ENCODE data around the gene MYO3A. TPM values are rescaled to one million over a fixed set of nuclear protein-coding genes. Genes with fewer than 3 reads are reported as not detected.

Gene MYO3A
- total and polyA plus RNA-seq, 2 donors (not counting 1 experiment from before 2014, with no cell fraction given) = 0.27 to 1.4 TPM

DNA sequence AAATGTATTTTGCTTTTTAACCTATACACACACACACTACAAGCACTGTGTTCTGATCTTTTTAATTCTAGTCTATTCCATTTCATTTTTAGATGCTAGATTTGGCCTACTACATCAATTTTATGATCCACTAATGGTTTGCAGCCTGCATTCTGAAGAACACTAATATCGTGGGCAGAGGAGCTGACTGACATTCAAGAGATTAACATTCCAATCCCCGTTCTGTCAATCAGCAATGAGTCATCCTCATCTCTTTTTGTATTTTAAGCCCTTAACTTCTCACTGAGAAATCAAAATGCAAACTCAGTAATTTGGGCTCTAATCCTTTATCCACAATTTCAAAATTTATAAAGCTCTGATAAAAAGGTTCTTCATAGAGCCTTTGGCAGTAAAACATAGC, 235.4 kb downstream of the MYO3A start:
- Histone ChIP-seq H4K20me1 (ENCODE audit: control insufficient read depth, insufficient read depth, low read length, poor library complexity, severe bottlenecking) (no peaks in the 10 kb centered on the region), H3K36me3 (replicated peaks in 1 of 2; ENCODE audit: control extremely low read depth in 1 of 2, control insufficient read depth in 1 of 2, extremely low read depth in 1 of 2, insufficient read depth in 2 of 2, low read length in 1 of 2) (no peaks in the 10 kb centered on the region), H3K9me3 (ENCODE audit: control extremely low read depth in 1 of 3, control insufficient read depth in 2 of 3, insufficient read depth in 1 of 3, low read length in 2 of 3) (no peaks in the 10 kb centered on the region), H2AFZ (ENCODE audit: insufficient read depth, low read depth, low read length, poor library complexity, severe bottlenecking) (no peak overlapping the region), H3K4me3 (ENCODE audit: control extremely low read depth in 1 of 5, extremely low read depth in 1 of 5, insufficient read depth in 1 of 5, low read depth in 2 of 5, low read length in 4 of 5) (no peak overlapping the region), H3K27me3 (replicated peaks in 1 of 4; ENCODE audit: control extremely low read depth in 1 of 4, control insufficient read depth in 3 of 4, insufficient read depth in 4 of 4, low read length in 3 of 4) (no peaks in the 10 kb centered on the region), H3K79me2 (ENCODE audit: control insufficient read depth, insufficient read depth, low read length) (no peaks in the 10 kb centered on the region), H3K9ac (ENCODE audit: low read length) (no peak overlapping the region), H3K4me2 (replicated peaks; ENCODE audit: low read depth, low read length, poor library complexity, severe bottlenecking) (no peak overlapping the region), H3K27ac (ENCODE audit: low read length in 2 of 2) (no peak overlapping the region), H3K4me1 (ENCODE audit: control insufficient read depth in 2 of 2, insufficient read depth in 2 of 2, low read length in 2 of 2) (no peaks in the 10 kb centered on the region)
- Mint-ChIP-seq H3K4me3 (no peak overlapping the region), H3K9me3 (ENCODE audit: insufficient read depth) (no peaks in the 10 kb centered on the region), H3K27ac (no peak overlapping the region), H3K4me1 (no peaks in the 10 kb centered on the region), H3K27me3 (peaks cover 15% of the 10 kb centered on the region)
- POLR2A ChIA-PET = no interaction called here
- CTCF ChIA-PET = no interaction called here
- WGBS (ENCODE audit: insufficient coverage) = 78% methylated on average over 2 of the region's 2 CpGs
- ATAC-seq (ENCODE audit: low read depth) (no peak), DNase-seq (no peak)
- intact Hi-C loops (cut with micrococcal nuclease) = no loop called here
- TF ChIP-seq, protein P1, sequence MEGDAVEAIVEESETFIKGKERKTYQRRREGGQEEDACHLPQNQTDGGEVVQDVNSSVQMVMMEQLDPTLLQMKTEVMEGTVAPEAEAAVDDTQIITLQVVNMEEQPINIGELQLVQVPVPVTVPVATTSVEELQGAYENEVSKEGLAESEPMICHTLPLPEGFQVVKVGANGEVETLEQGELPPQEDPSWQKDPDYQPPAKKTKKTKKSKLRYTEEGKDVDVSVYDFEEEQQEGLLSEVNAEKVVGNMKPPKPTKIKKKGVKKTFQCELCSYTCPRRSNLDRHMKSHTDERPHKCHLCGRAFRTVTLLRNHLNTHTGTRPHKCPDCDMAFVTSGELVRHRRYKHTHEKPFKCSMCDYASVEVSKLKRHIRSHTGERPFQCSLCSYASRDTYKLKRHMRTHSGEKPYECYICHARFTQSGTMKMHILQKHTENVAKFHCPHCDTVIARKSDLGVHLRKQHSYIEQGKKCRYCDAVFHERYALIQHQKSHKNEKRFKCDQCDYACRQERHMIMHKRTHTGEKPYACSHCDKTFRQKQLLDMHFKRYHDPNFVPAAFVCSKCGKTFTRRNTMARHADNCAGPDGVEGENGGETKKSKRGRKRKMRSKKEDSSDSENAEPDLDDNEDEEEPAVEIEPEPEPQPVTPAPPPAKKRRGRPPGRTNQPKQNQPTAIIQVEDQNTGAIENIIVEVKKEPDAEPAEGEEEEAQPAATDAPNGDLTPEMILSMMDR (IDR thresholded peaks at IDR 0.05) = no peak
- TF ChIP-seq EZH2 (IDR thresholded peaks at IDR 0.05; ENCODE audit: borderline replicate concordance, insufficient read depth, low read depth, low read length, poor library complexity, severe bottlenecking) = no peak

DNA sequence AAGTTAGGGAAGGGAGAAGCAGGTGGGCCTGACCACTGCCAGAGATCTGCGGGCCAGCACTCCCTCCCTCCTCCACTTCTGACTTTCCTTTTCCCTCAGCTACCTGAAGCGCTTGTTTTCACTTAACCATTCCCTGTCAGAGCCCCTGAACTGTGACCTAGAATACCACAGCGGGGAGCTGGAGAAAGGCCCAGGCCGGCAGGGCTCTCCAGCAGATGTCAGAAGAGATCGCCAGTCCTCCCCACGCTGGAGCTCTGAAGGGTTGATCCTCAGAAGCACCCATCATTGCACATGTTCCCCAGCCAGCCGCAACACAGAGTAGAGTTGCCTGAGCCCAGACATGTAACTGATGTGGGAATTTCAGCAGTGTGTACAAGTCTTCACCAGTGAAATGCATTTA, 238.1 kb downstream of the MYO3A start:
- Histone ChIP-seq H4K20me1 (ENCODE audit: control insufficient read depth, insufficient read depth, low read length, poor library complexity, severe bottlenecking) (no peaks in the 10 kb centered on the region), H3K27me3 (replicated peaks in 1 of 4; ENCODE audit: control extremely low read depth in 1 of 4, control insufficient read depth in 3 of 4, insufficient read depth in 4 of 4, low read length in 3 of 4) (no peaks in the 10 kb centered on the region), H3K27ac (ENCODE audit: low read length in 2 of 2) (no peak overlapping the region), H3K79me2 (ENCODE audit: control insufficient read depth, insufficient read depth, low read length) (no peaks in the 10 kb centered on the region), H3K9ac (ENCODE audit: low read length) (no peak overlapping the region), H3K4me1 (ENCODE audit: control insufficient read depth in 2 of 2, insufficient read depth in 2 of 2, low read length in 2 of 2) (no peaks in the 10 kb centered on the region), H3K4me3 (ENCODE audit: control extremely low read depth in 1 of 5, extremely low read depth in 1 of 5, insufficient read depth in 1 of 5, low read depth in 2 of 5, low read length in 4 of 5) (no peak overlapping the region), H3K4me2 (replicated peaks; ENCODE audit: low read depth, low read length, poor library complexity, severe bottlenecking) (no peak overlapping the region), H3K9me3 (ENCODE audit: control extremely low read depth in 1 of 3, control insufficient read depth in 2 of 3, insufficient read depth in 1 of 3, low read length in 2 of 3) (no peaks in the 10 kb centered on the region), H2AFZ (ENCODE audit: insufficient read depth, low read depth, low read length, poor library complexity, severe bottlenecking) (no peak overlapping the region), H3K36me3 (replicated peaks in 1 of 2; ENCODE audit: control extremely low read depth in 1 of 2, control insufficient read depth in 1 of 2, extremely low read depth in 1 of 2, insufficient read depth in 2 of 2, low read length in 1 of 2) (no peaks in the 10 kb centered on the region)
- TF ChIP-seq, protein P1 (IDR thresholded peaks at IDR 0.05) = no peak
- no peak for TF ChIP-seq EZH2 (IDR thresholded peaks at IDR 0.05; ENCODE audit: borderline replicate concordance, insufficient read depth, low read depth, low read length, poor library complexity, severe bottlenecking)
- H3K27ac Mint-ChIP-seq = no peak overlapping the region
- ChIA-PET CTCF (no interaction called here), POLR2A (no interaction called here)
- no peak for ATAC-seq (ENCODE audit: low read depth)
- DNase-seq = peak; percentile 3
- no peak overlapping the region for H3K4me3 Mint-ChIP-seq
- H3K27me3 Mint-ChIP-seq = peaks cover 20% of the 10 kb centered on the region
- 94% methylated on average over 4 of the region's 7 CpGs for WGBS (ENCODE audit: insufficient coverage)
- no peaks in the 10 kb centered on the region for H3K4me1 Mint-ChIP-seq
- intact Hi-C loops (cut with micrococcal nuclease) = no loop called here
- H3K9me3 Mint-ChIP-seq (ENCODE audit: insufficient read depth) = no peaks in the 10 kb centered on the region

Measured in B cell (primary cell).